ENCODE results near the gene PTGFR.

PTGFR gene

DNA sequence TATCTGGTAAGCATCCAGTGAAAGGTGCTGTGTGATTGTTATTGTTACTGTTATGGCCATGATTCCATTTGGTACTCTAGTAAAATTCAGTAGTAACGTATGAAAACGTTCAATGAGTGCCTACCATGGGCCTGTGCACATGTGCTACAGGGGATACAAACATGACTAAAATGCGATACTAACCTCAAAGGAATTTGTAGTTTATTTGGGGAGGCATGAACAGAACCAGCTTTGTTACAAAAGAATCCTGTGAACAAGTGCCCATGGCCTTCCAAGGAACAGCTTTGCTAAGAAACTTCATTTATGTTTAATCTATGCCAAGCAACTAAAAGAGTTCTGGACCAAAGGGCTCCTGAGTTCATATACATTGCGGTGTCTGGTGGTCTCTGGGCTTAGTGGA lies 28.7 kb downstream of the PTGFR start:
- H3K27me3 ChIP-seq (ENCODE audit: control insufficient read depth in 2 of 2, insufficient read depth in 2 of 2, low read length in 2 of 2): no peaks in the 10 kb centered on the region
- no peaks in the 10 kb centered on the region for H3K9me3 ChIP-seq (ENCODE audit: control insufficient read depth in 2 of 2, low read length in 2 of 2)
- H3K36me3 ChIP-seq (ENCODE audit: control insufficient read depth in 2 of 2, insufficient read depth in 2 of 2, low read length in 2 of 2): no peaks in the 10 kb centered on the region
- H3K4me1 ChIP-seq (ENCODE audit: control insufficient read depth in 2 of 2, insufficient read depth in 2 of 2, low read length in 2 of 2): no peaks in the 10 kb centered on the region
- no peak overlapping the region for H3K9ac ChIP-seq (ENCODE audit: low read depth in 1 of 2, low read length in 2 of 2)
- H3K27ac ChIP-seq (ENCODE audit: low read depth in 2 of 2, low read length in 2 of 2): no peak overlapping the region
- no peak overlapping the region for H3K4me3 ChIP-seq (ENCODE audit: low read length in 2 of 2)

DNA sequence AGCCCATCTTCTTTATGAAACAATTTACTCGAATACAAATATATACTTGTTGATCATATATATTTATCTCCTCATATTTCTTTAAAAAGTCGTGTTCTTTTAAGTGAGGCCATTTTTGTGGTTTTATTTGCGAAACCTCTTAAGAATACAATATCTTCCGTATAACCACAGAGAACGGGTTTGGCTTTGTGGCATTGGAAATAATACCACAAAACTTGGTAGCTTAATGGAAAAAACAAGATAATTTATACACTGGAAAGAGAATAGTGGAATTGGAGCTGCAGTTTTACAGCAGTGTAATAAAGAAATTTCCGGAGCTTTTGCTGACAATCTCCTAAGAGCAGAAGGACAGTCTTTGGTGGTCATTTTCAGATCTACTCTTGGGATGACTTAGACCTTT lies 29.4 kb downstream of the PTGFR start:
- Histone ChIP-seq H3K27me3 (ENCODE audit: control insufficient read depth in 2 of 2, insufficient read depth in 2 of 2, low read length in 2 of 2) (no peaks in the 10 kb centered on the region), H3K4me3 (ENCODE audit: low read length in 2 of 2) (no peak overlapping the region), H3K4me1 (ENCODE audit: control insufficient read depth in 2 of 2, insufficient read depth in 2 of 2, low read length in 2 of 2) (no peaks in the 10 kb centered on the region), H3K36me3 (ENCODE audit: control insufficient read depth in 2 of 2, insufficient read depth in 2 of 2, low read length in 2 of 2) (no peaks in the 10 kb centered on the region), H3K9me3 (ENCODE audit: control insufficient read depth in 2 of 2, low read length in 2 of 2) (no peaks in the 10 kb centered on the region), H3K27ac (ENCODE audit: low read depth in 2 of 2, low read length in 2 of 2) (no peak overlapping the region), H3K9ac (ENCODE audit: low read depth in 1 of 2, low read length in 2 of 2) (no peak overlapping the region)

DNA sequence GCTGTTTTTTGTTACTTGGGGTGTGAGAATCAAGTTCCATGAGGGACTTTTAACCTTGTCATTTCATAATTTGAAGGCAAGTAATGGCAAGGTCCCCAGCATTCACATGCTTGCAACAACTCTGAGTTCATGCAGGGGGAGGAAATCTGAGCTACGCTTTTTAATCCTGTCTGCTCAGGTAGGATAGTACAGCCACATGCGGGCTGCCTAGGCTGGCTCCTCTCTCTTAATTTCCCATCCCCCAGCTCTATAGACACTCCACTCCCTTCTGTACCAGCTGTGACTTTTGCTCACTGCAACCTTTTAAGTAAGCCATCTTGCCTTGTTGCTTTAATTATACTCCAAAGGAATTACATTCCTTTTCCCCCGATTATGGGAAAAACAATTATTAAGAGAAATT lies 30.1 kb downstream of the PTGFR start:
- Histone ChIP-seq H3K27me3 (ENCODE audit: control insufficient read depth in 2 of 2, insufficient read depth in 2 of 2, low read length in 2 of 2) (no peaks in the 10 kb centered on the region), H3K9ac (ENCODE audit: low read depth in 1 of 2, low read length in 2 of 2) (no peak overlapping the region), H3K4me1 (ENCODE audit: control insufficient read depth in 2 of 2, insufficient read depth in 2 of 2, low read length in 2 of 2) (no peaks in the 10 kb centered on the region), H3K9me3 (ENCODE audit: control insufficient read depth in 2 of 2, low read length in 2 of 2) (no peaks in the 10 kb centered on the region), H3K4me3 (ENCODE audit: low read length in 2 of 2) (no peak overlapping the region), H3K27ac (ENCODE audit: low read depth in 2 of 2, low read length in 2 of 2) (no peak overlapping the region), H3K36me3 (ENCODE audit: control insufficient read depth in 2 of 2, insufficient read depth in 2 of 2, low read length in 2 of 2) (no peaks in the 10 kb centered on the region)

DNA sequence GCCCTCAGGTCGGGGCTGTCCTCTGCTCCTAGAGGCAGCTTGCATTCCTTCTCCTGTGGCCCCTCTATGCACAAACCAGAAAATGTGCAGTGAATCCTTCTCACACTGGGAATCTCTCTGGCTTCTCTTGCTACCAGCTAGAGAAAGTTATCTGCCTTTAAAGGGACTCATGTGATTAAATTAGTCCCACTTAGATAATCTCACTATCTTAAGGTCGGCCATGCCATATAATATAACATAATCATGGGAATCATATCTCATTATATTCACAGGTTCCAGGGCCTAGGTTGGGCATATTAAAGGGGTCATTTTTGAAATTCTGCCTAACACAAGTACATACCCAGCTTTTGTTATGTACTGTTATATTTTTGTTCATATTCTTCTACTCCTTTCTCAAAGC lies 31.4 kb downstream of the PTGFR start:
- Histone ChIP-seq H3K4me1 (ENCODE audit: control insufficient read depth in 2 of 2, insufficient read depth in 2 of 2, low read length in 2 of 2) (no peaks in the 10 kb centered on the region), H3K9me3 (ENCODE audit: control insufficient read depth in 2 of 2, low read length in 2 of 2) (no peaks in the 10 kb centered on the region), H3K27me3 (ENCODE audit: control insufficient read depth in 2 of 2, insufficient read depth in 2 of 2, low read length in 2 of 2) (no peaks in the 10 kb centered on the region), H3K9ac (ENCODE audit: low read depth in 1 of 2, low read length in 2 of 2) (no peak overlapping the region), H3K27ac (ENCODE audit: low read depth in 2 of 2, low read length in 2 of 2) (no peak overlapping the region), H3K36me3 (ENCODE audit: control insufficient read depth in 2 of 2, insufficient read depth in 2 of 2, low read length in 2 of 2) (no peaks in the 10 kb centered on the region), H3K4me3 (ENCODE audit: low read length in 2 of 2) (no peak overlapping the region)

DNA sequence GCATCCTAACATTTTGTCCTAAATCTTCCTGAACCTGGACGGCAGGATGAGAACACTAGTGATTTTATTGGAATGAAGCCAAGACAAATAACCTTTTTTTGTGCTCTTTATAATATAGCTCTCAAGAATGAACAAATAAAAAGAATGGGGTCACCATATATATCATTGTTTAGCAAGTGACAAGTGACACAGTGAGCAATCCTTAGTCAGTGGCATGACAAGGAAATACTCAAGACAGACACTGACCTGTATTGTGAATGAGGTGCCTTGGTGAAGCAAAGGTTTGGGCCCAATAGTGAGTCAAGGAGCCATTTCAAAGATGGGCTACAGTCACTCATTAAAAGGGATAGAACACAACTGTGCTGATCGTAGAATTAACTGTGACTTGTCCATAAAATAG lies 35.7 kb downstream of the PTGFR start:
- H3K9me3 ChIP-seq (ENCODE audit: control insufficient read depth in 2 of 2, low read length in 2 of 2): no peaks in the 10 kb centered on the region
- H3K4me3 ChIP-seq (ENCODE audit: low read length in 2 of 2): no peak overlapping the region
- no peaks in the 10 kb centered on the region for H3K36me3 ChIP-seq (ENCODE audit: control insufficient read depth in 2 of 2, insufficient read depth in 2 of 2, low read length in 2 of 2)
- H3K27me3 ChIP-seq (ENCODE audit: control insufficient read depth in 2 of 2, insufficient read depth in 2 of 2, low read length in 2 of 2): no peaks in the 10 kb centered on the region
- H3K4me1 ChIP-seq (ENCODE audit: control insufficient read depth in 2 of 2, insufficient read depth in 2 of 2, low read length in 2 of 2): no peaks in the 10 kb centered on the region
- no peak overlapping the region for H3K27ac ChIP-seq (ENCODE audit: low read depth in 2 of 2, low read length in 2 of 2)
- no peak overlapping the region for H3K9ac ChIP-seq (ENCODE audit: low read depth in 1 of 2, low read length in 2 of 2)

DNA sequence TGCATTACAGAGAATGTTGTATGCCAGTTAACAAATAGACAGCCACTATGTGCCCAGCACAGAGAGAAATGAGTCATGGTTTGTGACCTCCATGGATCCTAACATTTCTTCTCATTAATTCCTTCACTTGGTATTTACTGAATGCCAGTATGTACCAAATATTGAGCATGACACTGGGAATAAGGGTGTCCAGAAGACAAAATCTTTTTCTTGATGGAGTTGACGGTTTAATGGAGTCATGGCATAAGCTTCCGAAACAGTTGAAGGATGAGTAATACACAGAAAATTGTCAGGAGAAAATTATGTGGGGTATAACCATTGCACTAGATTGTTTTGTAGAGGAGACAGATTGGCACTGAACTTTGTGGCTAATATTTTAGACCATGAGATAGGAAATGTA lies 36.9 kb downstream of the PTGFR start:
- Histone ChIP-seq H3K27me3 (ENCODE audit: control insufficient read depth in 2 of 2, insufficient read depth in 2 of 2, low read length in 2 of 2) (no peaks in the 10 kb centered on the region), H3K27ac (ENCODE audit: low read depth in 2 of 2, low read length in 2 of 2) (no peak overlapping the region), H3K4me3 (ENCODE audit: low read length in 2 of 2) (no peak overlapping the region)

DNA sequence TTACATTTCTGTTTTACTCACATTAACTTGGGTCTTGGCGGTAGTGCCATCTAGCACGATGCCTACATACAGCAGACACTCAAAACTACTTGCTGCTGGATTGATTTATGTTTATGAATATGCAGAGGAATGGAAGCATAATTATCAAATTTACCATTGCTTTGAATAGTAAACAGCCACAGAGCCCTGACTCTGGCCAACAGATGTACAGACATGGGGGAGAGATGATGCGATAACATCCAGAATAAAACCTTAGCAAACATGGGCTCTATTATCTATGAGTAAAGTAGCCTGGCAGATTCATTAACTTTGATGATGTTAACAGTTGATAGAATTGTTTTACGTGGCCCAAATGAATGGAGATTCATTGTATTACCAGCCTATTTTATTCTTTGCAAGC lies 42.8 kb downstream of the PTGFR start:
- no peaks in the 10 kb centered on the region for H3K9me3 ChIP-seq (ENCODE audit: control insufficient read depth in 2 of 2, low read length in 2 of 2)
- no peak overlapping the region for H3K27ac ChIP-seq (ENCODE audit: low read depth in 2 of 2, low read length in 2 of 2)
- no peak overlapping the region for H3K4me3 ChIP-seq (ENCODE audit: low read length in 2 of 2)
- no peaks in the 10 kb centered on the region for H3K27me3 ChIP-seq (ENCODE audit: control insufficient read depth in 2 of 2, insufficient read depth in 2 of 2, low read length in 2 of 2)
- H3K9ac ChIP-seq (ENCODE audit: low read depth in 1 of 2, low read length in 2 of 2): no peak overlapping the region
- H3K36me3 ChIP-seq (ENCODE audit: control insufficient read depth in 2 of 2, insufficient read depth in 2 of 2, low read length in 2 of 2): no peaks in the 10 kb centered on the region
- H3K4me1 ChIP-seq (ENCODE audit: control insufficient read depth in 2 of 2, insufficient read depth in 2 of 2, low read length in 2 of 2): no peaks in the 10 kb centered on the region

More for the DNA sequence above, 36.9 kb downstream of the PTGFR start:
- no peaks in the 10 kb centered on the region for H3K4me1 ChIP-seq (ENCODE audit: control insufficient read depth in 2 of 2, insufficient read depth in 2 of 2, low read length in 2 of 2)
- no peaks in the 10 kb centered on the region for H3K36me3 ChIP-seq (ENCODE audit: control insufficient read depth in 2 of 2, insufficient read depth in 2 of 2, low read length in 2 of 2)
- no peak overlapping the region for H3K9ac ChIP-seq (ENCODE audit: low read depth in 1 of 2, low read length in 2 of 2)
- H3K9me3 ChIP-seq (ENCODE audit: control insufficient read depth in 2 of 2, low read length in 2 of 2): no peaks in the 10 kb centered on the region

DNA sequence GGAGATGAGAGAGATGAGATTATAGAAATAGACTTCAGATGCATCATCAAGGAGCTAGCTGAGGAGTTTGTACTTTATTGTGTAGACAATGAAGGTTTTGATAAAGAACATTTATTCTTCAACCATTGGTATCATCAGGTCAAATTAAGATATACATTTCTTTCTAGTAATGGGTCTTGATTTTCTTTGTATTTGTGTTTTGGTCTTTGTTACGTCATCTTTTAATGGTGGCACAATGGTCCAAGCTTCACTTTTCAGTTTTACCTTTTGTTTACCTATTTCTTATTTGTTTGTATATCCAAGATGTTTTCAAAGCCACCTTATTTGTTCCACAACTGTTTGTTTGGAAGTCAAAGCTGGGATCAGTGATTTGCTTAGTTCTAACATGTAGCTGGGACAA lies 44.5 kb downstream of the PTGFR start:
- no peaks in the 10 kb centered on the region for H3K36me3 ChIP-seq (ENCODE audit: control insufficient read depth in 2 of 2, insufficient read depth in 2 of 2, low read length in 2 of 2)

DNA sequence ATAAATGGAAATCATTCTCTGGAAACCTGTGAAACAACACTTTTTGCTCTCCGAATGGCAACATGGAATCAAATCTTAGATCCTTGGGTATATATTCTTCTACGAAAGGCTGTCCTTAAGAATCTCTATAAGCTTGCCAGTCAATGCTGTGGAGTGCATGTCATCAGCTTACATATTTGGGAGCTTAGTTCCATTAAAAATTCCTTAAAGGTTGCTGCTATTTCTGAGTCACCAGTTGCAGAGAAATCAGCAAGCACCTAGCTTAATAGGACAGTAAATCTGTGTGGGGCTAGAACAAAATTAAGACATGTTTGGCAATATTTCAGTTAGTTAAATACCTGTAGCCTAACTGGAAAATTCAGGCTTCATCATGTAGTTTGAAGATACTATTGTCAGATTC lies 45.7 kb downstream of the PTGFR start:
- Histone ChIP-seq H3K36me3 (ENCODE audit: control insufficient read depth in 2 of 2, insufficient read depth in 2 of 2, low read length in 2 of 2) (no peaks in the 10 kb centered on the region), H3K9me3 (ENCODE audit: control insufficient read depth in 2 of 2, low read length in 2 of 2) (no peaks in the 10 kb centered on the region), H3K9ac (ENCODE audit: low read depth in 1 of 2, low read length in 2 of 2) (no peak overlapping the region), H3K27ac (ENCODE audit: low read depth in 2 of 2, low read length in 2 of 2) (no peak overlapping the region), H3K4me1 (ENCODE audit: control insufficient read depth in 2 of 2, insufficient read depth in 2 of 2, low read length in 2 of 2) (no peaks in the 10 kb centered on the region), H3K4me3 (ENCODE audit: low read length in 2 of 2) (no peak overlapping the region), H3K27me3 (ENCODE audit: control insufficient read depth in 2 of 2, insufficient read depth in 2 of 2, low read length in 2 of 2) (no peaks in the 10 kb centered on the region)

More for the DNA sequence above, 44.5 kb downstream of the PTGFR start:
- Histone ChIP-seq H3K9ac (ENCODE audit: low read depth in 1 of 2, low read length in 2 of 2) (no peak overlapping the region), H3K4me3 (ENCODE audit: low read length in 2 of 2) (no peak overlapping the region), H3K9me3 (ENCODE audit: control insufficient read depth in 2 of 2, low read length in 2 of 2) (no peaks in the 10 kb centered on the region), H3K4me1 (ENCODE audit: control insufficient read depth in 2 of 2, insufficient read depth in 2 of 2, low read length in 2 of 2) (no peaks in the 10 kb centered on the region), H3K27ac (ENCODE audit: low read depth in 2 of 2, low read length in 2 of 2) (no peak overlapping the region), H3K27me3 (ENCODE audit: control insufficient read depth in 2 of 2, insufficient read depth in 2 of 2, low read length in 2 of 2) (no peaks in the 10 kb centered on the region)

DNA sequence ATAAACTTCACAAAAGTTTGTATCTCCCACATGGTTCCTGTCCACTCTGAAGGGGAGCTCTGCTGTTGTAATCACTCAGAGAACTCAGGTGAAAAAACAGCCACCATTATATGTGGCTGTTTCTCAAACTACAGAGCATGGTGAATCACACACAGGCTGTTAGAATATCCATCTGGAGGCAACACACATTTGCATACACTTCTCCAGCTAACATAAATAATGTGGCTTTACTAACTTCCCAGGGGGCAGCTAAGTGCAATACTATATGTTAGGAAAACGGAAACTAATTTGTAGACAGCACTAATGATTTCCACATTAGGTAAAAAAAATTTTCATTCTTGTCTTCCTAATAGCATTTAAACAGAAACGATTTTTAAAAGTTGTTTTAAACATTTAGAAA lies 49.3 kb downstream of the PTGFR start:
- Histone ChIP-seq H3K4me1 (ENCODE audit: control insufficient read depth in 2 of 2, insufficient read depth in 2 of 2, low read length in 2 of 2) (no peaks in the 10 kb centered on the region), H3K9me3 (ENCODE audit: control insufficient read depth in 2 of 2, low read length in 2 of 2) (no peaks in the 10 kb centered on the region), H3K9ac (ENCODE audit: low read depth in 1 of 2, low read length in 2 of 2) (no peak overlapping the region), H3K27ac (ENCODE audit: low read depth in 2 of 2, low read length in 2 of 2) (no peak overlapping the region), H3K27me3 (ENCODE audit: control insufficient read depth in 2 of 2, insufficient read depth in 2 of 2, low read length in 2 of 2) (no peaks in the 10 kb centered on the region), H3K4me3 (ENCODE audit: low read length in 2 of 2) (no peak overlapping the region), H3K36me3 (ENCODE audit: control insufficient read depth in 2 of 2, insufficient read depth in 2 of 2, low read length in 2 of 2) (no peaks in the 10 kb centered on the region)

DNA sequence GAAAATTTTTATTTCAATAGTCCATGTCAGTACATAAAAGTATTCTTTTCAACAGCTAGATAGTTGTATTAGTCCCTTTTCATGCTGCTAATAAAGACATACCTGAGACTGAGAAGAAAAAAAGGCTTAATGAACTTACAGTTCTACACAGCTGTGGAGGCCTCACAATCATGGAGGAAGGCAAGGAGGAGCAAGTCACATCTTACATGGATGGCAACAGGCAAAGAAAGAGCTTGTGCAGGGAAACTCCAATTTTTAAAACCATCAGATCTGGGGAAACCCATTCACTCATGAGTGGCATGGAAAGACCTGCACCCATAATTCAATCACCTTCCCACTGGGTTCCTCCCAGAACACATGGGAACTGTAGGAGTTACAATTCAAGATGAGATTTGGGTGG lies 50.7 kb downstream of the PTGFR start:
- Histone ChIP-seq H3K4me3 (ENCODE audit: low read length in 2 of 2) (no peak overlapping the region), H3K36me3 (ENCODE audit: control insufficient read depth in 2 of 2, insufficient read depth in 2 of 2, low read length in 2 of 2) (no peaks in the 10 kb centered on the region), H3K9ac (ENCODE audit: low read depth in 1 of 2, low read length in 2 of 2) (no peak overlapping the region), H3K27me3 (ENCODE audit: control insufficient read depth in 2 of 2, insufficient read depth in 2 of 2, low read length in 2 of 2) (no peaks in the 10 kb centered on the region), H3K27ac (ENCODE audit: low read depth in 2 of 2, low read length in 2 of 2) (no peak overlapping the region), H3K4me1 (ENCODE audit: control insufficient read depth in 2 of 2, insufficient read depth in 2 of 2, low read length in 2 of 2) (no peaks in the 10 kb centered on the region), H3K9me3 (ENCODE audit: control insufficient read depth in 2 of 2, low read length in 2 of 2) (no peaks in the 10 kb centered on the region)

Data from mucosa of rectum (tissue), 2 donors.